GM18868 (cell line): ENCODE results near the gene IZUMO4.

Source experiments
- ATAC-seq: cut with Tn5 transposase; IDR thresholded peaks from one replicate; pipeline ENCODE4 v1.9.1; 2021; ENCODE audit warnings: mild to moderate bottlenecking, moderate library complexity; ENCODE audit not compliant: unreplicated experiment

The IZUMO4 gene

DNA sequence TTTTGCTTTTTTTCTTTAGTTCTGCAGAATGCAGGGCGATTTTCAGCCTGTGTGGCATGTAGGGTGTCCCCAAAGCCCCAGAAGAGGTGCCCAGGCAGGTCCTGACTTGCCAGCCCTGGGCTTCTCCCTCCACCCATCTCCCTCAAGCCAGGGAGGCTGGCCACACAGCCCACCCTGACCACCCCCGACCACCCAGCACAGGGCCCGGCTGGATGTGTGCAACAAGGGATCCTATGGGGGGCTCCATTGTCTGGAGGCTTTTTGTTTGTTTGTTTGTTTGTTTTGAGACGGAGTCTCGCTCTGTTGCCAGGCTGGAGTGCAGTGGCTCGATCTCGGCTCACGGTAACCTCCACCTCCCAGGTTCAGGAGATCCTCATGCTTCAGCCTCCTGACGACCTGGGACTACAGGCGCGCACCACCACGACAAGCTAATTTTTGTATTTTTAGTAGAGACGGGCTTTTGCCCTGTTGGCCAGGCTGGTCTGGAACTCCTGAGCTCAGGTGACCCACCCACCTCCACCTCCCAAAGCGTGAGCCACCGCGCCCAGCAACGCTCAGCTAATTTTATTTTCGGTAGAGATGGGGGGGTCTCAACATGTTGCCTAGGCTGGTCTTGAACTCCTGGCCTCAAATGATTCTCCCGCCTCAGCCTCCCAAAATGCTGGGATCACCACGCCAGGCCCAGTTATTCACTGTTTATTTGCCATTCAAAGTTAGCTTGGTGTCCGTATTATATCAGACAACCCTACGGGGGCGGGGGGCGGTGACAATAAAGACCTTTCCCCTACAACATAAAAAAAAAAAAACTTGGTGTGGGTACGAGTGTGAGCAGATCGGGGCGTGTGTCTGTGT is 37.9 kb upstream of the IZUMO4 start:
- no peak for ATAC-seq

DNA sequence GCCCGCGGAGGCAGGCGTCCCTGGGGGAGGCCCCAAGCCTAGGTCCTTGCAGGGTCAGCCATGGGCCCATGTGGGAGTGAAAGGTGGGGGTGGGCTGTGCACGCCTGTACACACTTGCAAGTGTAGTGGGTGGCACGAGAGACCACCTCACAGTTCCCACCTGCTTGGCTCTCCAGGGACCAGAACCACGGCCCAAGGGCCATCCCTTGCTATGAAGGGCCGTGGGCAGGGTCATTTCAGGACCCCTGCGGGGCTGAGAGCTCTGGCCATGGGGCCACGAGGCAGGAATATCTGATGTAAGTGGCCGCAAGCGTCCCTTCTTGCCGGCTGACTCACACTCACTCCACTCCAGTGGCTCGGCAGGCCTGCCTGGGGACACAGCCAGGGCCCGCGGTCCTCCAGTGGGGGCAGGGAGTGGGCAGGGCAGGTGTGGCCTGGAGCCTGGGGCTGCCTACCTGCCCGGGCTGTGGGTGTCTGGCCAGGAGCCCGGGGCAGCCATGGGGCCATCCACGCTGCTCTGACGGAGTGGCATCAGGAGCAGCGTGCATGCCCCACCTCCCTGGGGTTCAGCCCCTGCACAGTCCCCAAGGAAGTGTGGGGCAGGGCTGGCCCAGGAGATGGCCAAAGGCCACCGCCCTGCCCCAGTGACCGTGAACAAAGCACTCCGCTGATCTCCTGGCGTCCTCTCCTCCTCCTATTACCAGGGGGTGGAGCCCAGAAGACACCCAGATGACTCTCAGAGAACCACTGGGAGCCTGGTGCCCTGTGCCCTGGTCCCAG is 37.1 kb upstream of the IZUMO4 start:
- no peak for ATAC-seq

DNA sequence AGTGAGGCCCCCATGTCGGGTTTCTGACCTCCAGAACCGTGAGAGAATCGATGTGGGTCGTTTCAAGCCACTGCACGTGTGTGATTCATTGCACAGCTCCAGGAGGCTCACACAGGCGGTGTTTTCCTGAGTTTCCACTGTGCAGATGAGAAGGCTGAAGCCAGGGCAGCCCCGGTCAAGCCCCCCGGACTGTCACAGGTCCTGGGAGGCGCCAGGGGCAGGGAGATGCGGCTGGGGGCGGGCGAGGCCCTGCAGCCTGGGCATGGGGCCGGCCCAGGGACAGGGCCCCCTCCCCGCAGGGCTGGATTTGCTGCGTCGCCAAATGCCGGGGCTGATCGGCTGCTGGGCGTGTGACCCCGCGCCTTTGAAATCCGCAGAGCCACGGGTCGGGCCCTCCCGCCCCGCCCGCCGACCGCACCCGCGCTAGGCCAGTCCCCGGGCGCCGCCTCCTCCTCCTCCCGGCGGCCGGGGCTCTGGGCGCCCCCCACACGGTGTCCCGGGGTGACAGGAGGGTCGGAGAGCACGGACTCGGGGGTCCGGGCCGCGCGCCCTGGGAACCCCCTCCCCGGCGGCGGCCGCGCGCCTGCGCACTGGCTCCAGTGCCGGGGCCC is 35.7 kb upstream of the IZUMO4 start:
- ATAC-seq, result peak; percentile 24

DNA sequence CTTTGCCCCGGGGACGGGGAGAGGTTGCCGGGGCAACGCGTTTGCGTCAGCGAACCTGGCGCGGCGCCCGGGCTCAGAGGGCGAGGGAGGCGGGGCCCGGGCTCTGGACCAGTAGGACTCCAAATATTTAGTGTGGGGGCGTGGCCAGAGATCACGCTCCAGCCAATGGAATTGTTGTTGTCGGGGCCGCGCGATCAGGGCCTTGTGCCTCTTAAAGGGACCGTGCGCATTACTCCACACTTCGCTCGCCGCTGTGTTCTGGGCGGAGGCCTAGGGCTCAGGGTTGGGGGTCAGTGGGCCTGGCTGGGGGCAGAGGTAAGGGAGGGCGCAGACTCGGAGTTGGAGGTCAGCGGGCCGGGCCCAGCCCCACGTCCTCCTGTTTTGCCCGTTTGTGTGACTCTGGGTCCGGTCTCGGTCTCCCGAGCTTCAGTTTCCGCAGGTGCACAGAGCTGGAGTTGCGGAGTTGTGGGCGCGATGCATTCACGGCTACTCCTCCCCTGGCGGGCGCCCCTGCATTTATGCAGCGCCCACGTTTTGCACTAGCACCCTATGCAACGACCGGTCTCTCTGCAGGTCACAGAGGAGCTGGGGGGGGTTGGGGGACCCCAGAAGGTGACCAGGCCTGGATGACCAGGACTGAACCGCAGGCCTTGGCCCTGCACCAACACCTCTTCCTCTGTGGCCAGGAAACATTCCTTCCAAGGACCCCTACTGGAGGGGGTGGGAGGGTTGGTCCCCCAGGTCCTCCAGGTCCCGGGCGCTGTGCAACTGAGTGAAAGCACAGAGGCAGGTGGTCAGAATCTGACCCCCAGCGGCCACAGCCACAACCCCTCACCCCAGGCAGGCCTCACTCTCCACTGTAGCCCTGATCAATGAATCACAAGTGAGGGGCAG is 35.0 kb upstream of the IZUMO4 start:
- ATAC-seq, result peak; percentile 78

DNA sequence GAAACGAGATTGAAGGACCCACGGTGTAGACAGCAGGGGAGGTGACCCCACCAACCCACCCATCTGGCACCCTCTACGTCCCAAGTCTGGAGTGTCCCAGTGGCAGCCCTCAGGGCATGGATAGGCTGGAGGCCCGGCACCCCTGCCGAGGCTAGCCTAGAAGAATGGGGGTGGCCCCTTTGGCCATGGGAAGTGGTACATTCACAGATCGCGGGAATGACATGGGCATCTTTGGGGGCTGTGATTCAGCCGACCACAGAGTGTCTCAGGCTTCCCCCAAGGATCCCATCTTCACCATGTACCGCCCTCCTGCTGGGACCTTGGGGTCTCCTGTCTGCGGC is 34.4 kb upstream of the IZUMO4 start:
- ATAC-seq, result no peak

DNA sequence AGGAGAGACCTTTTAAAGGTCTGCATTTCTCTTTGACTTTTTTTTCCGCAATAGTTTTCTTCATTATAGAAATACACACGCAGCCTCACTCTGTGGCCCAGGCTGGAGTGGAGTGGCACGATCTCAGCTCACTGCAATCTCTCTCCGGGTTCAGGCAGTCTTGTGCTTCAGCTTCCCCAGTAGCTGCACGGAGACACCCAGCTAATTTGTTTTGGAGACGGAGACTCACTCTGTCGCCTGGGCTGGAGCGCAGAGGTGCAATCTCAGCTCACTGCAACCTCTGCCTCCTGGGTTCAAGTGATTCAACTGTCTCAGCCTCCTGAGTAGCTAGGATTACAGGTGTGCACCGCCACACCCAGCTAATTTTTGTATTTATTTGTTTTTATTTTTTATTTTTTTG is 33.9 kb upstream of the IZUMO4 start:
- no peak for ATAC-seq

DNA sequence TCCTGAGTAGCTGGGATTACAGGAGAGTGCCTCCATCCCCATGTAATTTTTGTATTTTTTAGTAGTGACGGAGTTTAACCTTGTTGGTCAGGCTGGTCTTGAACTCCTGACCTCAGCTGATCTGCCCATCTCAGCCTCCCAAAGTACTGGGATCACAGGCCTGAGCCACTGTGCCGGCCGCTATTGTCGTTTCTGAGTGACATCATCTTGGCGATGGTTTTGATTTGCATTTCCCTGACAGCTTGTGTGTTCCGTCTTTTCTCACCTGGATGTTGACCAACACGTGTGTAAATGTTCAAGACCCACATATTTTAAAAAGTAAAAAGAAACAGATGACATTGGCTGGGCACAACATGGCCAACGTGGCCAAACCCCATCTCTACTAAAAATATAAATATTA is 32.9 kb upstream of the IZUMO4 start:
- no peak for ATAC-seq

DNA sequence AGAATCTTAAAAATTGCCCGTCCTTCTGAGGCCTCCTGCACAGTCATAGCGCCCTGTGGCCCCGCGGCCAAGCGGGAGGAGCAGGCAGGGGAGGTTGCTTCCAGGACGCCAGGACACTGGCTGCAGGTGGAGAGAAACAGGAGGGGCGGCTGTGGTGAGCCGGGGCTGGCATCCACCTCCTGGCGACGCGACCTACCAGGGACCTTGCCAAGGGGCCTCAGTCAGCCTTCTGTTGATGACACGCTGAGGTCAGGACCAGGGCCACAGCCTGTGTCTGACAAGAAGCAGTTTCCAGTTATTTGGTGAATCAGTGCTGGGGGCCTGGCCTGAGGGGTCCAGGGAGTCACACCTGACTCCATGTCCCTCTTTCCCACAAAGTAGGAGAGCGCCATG is 32.3 kb upstream of the IZUMO4 start:
- no peak for ATAC-seq

DNA sequence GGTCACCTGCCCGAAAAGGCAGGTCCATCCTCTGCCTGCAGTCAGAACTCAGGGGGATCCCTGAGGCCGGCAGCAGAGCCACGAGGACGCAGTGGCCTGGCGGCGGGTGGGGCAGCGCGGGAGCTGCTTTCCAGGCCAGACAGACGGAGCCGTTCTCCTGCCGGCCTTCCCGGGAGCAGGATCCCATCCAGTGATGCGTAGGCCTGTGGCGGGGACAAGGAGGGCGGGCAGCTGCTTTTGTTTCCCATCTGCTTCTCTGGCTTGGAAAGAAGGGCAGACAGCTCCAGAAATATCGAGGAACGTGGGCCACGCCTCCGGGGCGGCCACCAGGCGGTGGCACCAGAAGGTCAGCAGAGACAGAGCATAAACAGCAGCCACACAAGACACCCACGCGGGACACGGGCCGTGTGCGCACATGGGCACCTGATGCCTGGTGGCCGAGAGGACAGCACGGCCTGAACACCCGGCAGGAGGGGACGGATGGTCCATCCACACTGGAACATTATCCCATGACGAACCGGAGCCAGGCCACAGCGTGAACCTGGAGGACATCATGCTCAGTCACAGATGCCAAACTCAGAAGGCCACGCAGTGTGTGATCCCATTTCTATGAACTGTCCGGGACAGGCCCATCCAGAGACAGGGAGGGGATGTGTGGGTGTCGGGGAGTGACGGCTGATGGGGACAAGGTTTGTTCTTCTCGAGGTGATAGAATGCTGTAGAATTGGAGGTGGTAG is 31.8 kb upstream of the IZUMO4 start:
- ATAC-seq, result no peak

DNA sequence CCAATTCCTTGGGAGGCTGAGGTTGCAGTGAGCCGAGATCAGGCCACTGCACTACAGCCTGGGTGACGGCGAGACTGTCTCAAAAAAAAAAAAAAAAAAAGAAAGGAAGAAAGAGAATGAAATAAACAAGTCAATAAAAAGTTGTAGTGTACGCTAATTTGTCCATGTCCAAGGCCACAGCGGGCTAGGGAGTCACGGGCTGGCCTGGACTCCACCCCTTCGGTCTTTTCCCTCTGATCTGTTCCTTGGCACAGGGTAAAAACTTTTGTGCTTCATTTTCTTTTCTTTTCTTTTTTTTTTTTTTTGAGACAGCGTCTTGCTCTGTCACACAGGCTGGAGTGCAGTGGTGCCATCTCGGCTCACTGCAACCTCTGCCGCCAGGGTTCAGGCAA is 26.3 kb upstream of the IZUMO4 start:
- no peak for ATAC-seq

DNA sequence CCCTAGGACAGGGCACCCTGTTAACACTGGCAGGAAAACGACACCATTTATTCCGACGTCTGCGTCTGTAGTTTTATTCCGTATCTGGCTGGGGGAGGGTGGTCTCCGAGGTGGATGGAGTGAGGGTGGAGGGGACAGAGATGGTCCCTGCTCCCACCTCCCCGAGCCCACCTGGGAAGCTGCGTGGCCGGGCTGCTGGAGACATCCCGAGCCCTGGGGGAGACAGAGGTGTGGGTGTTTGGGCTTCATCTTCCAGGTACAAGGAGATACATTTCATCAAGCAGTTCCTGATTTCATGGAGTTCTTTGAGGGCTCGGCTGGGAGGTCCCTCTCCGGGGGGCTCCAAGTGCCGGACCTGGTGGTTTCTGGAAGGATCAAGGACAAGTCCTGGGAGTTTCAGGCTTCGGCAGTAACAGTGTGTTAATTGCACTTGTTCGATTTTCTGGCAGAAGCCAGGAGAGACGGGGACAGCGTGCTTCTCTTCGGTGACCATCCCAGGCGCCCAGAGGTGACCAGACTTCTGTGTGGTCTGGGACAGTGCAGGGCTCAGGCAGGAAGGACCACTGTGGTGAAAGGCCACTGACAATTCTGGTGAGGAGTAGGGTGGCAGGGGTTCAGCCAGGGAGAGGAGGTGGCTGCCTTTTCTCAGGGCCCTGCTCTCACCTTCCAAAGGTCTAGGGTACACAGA is 25.6 kb upstream of the IZUMO4 start:
- ATAC-seq, result no peak

DNA sequence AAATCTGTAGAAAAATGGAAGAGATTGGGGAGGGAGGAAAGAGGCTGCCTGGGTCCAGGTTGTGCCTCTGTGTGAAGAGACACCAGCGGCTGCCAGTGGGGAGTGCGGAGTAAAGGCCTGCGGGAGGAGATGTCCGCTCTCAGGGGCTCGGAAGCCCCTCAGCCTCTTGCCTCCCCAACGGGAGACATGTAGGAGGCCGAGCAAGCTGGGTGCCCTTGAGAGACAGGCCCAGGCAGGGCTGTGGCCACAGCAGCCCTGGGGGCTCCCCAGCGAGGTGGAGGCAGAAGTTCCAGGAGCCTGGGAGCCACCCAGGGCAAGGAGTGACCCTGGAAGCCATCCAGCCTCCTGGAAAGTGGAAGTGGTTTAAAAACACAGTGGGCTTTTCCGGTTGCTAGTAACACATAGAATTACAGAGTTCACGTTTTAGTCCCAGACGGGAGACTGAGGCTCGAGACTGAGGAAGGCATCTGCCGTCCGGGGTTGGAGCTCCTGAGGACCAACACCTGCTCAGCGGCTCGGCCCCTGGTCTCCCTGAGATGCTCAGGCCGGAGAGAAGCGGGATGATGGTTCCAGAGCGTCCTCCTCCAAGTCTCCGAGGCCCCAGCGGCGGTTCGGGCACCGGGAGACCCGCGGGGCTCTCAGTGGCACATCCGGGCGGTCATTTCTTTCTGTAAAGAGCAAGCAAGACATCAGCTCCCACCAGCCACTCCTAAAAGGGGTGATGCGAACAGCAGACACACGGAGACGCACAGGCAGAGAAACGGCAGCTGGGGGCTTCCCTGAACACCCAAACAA is 23.8 kb upstream of the IZUMO4 start:
- ATAC-seq, result no peak

DNA sequence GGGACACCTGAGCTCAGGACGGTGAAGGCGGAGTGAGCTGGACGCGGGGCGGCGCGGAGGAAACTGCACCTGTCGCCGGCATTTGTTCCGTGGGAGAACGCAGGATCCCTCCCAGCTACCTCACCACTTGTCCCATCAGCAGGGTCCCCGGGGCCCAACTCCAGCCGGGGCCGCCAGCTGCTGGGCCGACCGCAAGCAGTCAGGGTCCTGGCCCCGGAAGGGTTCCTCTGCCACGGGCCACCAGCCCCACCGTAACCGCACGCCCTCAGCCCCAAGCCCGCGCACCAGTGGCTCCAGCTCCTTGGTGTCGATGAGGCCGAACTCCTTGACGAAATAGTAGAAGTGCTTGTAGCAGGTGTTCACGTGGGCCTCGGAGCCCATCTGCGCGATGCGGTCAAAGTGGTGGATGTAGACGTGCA is 20.2 kb upstream of the IZUMO4 start:
- no peak for ATAC-seq

DNA sequence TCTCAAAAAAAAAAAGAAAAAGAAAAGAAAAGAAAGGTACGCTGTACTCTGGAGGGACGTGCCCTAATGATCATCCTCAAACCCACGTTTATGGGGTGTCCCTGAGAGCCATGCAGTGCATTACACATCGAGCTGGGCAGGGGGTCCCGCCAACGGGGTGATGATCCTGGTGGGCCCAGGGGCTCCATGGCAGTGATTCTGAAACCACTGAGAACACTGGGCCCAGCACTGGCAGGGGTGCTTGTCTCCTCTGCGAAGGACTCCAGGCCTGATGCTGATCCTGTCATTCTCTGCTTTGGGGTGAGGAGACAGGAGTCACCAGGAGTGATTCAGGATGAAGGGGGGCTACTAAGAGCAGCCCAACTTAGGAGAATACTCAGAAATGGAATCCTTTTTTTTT is 19.3 kb upstream of the IZUMO4 start:
- ATAC-seq, result no peak

DNA sequence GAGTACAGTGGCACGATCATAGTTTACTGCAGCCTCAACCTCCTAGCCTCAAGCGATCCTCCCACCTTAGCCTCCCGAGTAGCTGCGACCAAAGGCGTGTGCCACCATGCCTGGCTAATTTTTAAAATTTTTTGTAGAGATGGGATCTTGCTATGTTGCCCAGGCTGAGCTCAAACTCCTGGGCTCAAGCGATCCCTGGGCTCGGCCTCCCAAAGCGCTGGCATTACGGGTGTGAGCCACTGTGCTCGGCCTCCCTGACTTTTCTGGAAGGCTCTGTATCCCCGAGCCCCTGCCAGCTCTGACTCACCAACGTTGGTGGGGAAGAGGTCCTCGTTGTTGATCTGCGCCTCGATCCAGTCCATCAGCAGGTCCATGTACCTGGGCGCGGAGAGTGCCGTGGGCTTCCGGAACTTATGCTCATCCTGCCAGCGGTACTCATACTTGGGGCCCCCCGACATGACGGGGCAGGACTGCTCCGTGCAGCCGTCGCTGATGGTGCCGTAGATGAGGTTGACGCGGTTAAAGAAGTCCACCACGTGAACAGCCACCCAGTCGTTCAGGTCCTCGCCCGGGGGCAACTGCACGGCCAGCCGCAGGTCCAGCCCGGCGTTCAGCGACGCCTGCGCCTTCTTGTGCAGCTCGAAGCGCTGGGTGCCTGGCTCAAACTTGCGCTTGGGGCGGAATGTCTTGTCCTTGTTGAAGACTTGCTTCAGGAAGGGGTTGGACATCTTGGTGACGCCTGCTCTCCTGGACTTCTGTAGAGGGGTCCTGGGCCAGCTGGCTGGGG is 18.7 kb upstream of the IZUMO4 start:
- no peak for ATAC-seq

DNA sequence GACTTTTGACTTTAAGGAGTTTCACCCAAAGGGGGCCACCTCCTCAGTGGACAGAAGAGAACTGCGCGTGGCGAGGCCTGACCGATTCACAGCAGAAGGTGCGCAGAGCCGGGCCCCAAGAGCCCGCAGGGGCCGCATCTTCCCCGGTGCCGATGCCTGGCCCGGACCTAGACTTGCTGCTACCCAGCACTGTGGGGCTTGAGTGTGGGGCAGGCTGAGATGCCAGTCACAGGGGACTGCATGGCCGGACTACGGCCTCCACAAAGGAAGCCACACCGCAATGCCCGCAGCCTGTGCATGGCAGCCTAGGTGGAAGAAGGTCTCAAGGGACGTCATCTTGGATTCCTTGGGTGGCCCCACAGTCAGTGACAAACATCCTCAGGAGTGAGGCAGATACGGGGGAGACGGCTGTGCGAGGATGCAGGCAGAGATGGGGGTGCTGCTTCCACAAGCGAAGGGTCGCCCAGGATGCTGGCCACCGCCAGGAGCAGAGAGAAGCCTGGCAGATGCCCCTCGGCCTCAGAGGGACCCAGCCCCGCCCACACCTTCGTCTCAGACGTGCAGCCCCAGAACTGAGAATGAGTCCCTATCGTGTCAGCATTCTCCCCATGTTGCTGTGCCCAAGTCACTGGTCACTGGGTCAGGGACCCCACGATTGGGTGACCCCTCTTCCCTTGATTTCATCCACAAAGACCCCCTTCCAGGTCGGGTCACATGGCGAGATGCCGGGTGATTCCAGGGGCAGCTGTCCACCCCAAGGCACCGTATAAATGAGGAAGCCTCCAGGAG is 17.4 kb upstream of the IZUMO4 start:
- ATAC-seq, result no peak

DNA sequence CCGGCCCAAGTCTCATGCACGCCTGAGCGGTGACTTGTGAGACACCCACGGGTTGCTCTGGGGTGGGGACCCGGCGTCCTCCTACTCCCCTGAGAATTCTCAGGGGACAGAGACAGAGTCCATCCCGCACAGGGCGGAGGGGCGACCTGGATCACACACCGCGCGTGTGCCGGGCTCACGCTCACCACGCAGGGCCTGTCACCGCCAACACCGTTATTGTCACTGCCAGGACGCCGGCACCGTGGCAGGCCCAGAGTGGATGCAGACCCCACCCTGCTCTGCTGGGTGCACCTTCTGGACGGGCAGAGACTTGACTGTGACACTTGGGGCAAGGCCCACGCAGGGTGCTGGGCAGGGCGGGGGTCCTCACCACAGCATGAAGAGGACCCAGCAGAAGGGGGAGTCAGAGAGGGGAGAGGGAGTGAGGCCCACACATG is 16.8 kb upstream of the IZUMO4 start:
- ATAC-seq, result no peak
